Astrocyte (in vitro differentiated cells and primary cell): Measurements from ENCODE around the gene PSMD14.

Source experiments
- CTCF ChIP-seq: IDR thresholded peaks from 2 replicates; pipeline ENCODE4 v1.5.1; 2011; ENCODE audit warnings: low read depth, mild to moderate bottlenecking, inconsistent platforms, low read length, moderate library complexity; ENCODE audit not compliant: insufficient read depth
- EZH2 ChIP-seq: IDR thresholded peaks from 2 replicates; pipeline ENCODE4 v1.6.1; 2012; ENCODE audit warnings: mild to moderate bottlenecking, low read length, inconsistent platforms; ENCODE audit not compliant: insufficient read depth

GRCh38 chr2:161415987-161416707 lies 107.9 kb downstream of the PSMD14 start, which contains the start of gene TBR1:
- TF ChIP-seq CTCF (no peak), EZH2 (no peak)
